GM13977 (cell line): Measurements from ENCODE around the gene ZNF334.

Source experiments
- DNase-seq: peaks from one replicate; pipeline ENCODE4 v3.0.0; 2012; ENCODE audit warnings: low spot score
- CTCF ChIP-seq: IDR thresholded peaks from 2 replicates; pipeline ENCODE4 v1.5.1; 2012; ENCODE audit warnings: mild to moderate bottlenecking, control low read depth; ENCODE audit not compliant: insufficient read depth; ENCODE audit errors: extremely low read depth, missing control alignments
- in situ Hi-C: fragments of 300-500 bp; cut with MboI; formaldehyde crosslinking; loops from one replicate; pipeline ENCODE4 v1.12.0; 2022; ENCODE audit warnings: low sequenced_read_pairs, low pct_unique_long_range_greater_than_20kb, mixed read lengths, inconsistent platforms; ENCODE audit not compliant: unreplicated experiment

Gene ZNF334

GRCh38 chr20:46541229-46541935 is 28.0 kb upstream of the ZNF334 start:
- in situ Hi-C loops: no loop called here
- TF ChIP-seq CTCF: no peak

GRCh38 chr20:46539113-46539512 is 25.8 kb upstream of the ZNF334 start:
- DNase-seq: no peak
- no peak for TF ChIP-seq CTCF
- in situ Hi-C loops: no loop called here

More at GRCh38 chr20:46541229-46541935, 28.0 kb upstream of the ZNF334 start:
- no peak for DNase-seq

- DNase-seq: no peak
- no peak for TF ChIP-seq CTCF
- in situ Hi-C loops: no loop called here
These were observed 17.3 kb upstream of the ZNF334 start for GRCh38 chr20:46530640-46531039.

GRCh38 chr20:46523696-46524328 is 10.5 kb upstream of the ZNF334 start:
- DNase-seq: no peak
- no peak for TF ChIP-seq CTCF
- in situ Hi-C loops: loop anchor here (10.0 kb wide), 1 partner anchor 161 kb away; the partner anchor contains the start of gene TP53RK

GRCh38 chr20:46523108-46523507 is 9.7 kb upstream of the ZNF334 start:
- DNase-seq: no peak
- in situ Hi-C loops: loop anchor here (10.0 kb wide), 1 partner anchor 162 kb away; the partner anchor contains the start of gene TP53RK
- no peak for TF ChIP-seq CTCF

GRCh38 chr20:46520976-46521579 is 7.7 kb upstream of the ZNF334 start:
- in situ Hi-C loops: loop anchor here (10.0 kb wide), 1 partner anchor 164 kb away; the partner anchor contains the start of gene TP53RK
- peak; percentile 85 for TF ChIP-seq CTCF
- DNase-seq: peak; percentile 65
